ENCODE measurements around the gene SYT9. TPM values are rescaled to one million over a fixed set of nuclear protein-coding genes. Genes with fewer than 3 reads are reported as not detected.

SYT9 gene
- total and polyA plus RNA-seq, 2 donors (not counting 3 experiments of a cell fraction or from before 2014, with no cell fraction given) = 0.23 TPM; not detected in 1

- Histone ChIP-seq H3K4me3 (replicated peaks in 1 of 3; ENCODE audit: insufficient read depth in 1 of 3, low read depth in 1 of 3, low read length in 3 of 3) (no peak overlapping the region), H3K36me3 (ENCODE audit: control insufficient read depth in 2 of 2, extremely low read depth in 1 of 2, insufficient read depth in 2 of 2, low read length in 2 of 2) (no peaks in the 10 kb centered on the region), H3K9me3 (replicated peaks; ENCODE audit: control insufficient read depth, insufficient read depth, low read length) (no peaks in the 10 kb centered on the region), H3K27ac (ENCODE audit: insufficient read depth, low read depth, low read length) (no peak overlapping the region), H3K79me2 (ENCODE audit: control insufficient read depth, insufficient read depth, low read length) (no peaks in the 10 kb centered on the region), H3K4me1 (ENCODE audit: control insufficient read depth, extremely low read depth, insufficient read depth, low read length) (peaks cover 7% of the 10 kb centered on the region), H4K20me1 (replicated peaks; ENCODE audit: control insufficient read depth, extremely low read depth, insufficient read depth, low read length) (no peaks in the 10 kb centered on the region), H3K9ac (replicated peaks; ENCODE audit: extremely low read depth, insufficient read depth, low read length) (no peak overlapping the region), H3K9me1 (replicated peaks; ENCODE audit: control insufficient read depth, extremely low read depth, insufficient read depth, low read length) (peaks cover 2% of the 10 kb centered on the region), H2AFZ (ENCODE audit: low read depth, low read length) (no peak overlapping the region), H3K27me3 (ENCODE audit: control insufficient read depth in 2 of 2, insufficient read depth in 2 of 2, low read length in 2 of 2) (no peaks in the 10 kb centered on the region), H3K4me2 (ENCODE audit: insufficient read depth, low read length) (no peak overlapping the region)
- BruUV-seq (replicated peaks) = no TSS peak
- intact Hi-C loops (cut with micrococcal nuclease) = no loop called here
- dilution Hi-C loops (cut with MboI; ENCODE audit: extremely low pct_ligation_motif_present, low sequenced_read_pairs) = no loop called here
- CTCF ChIA-PET = interaction anchor here (1.4 kb wide), 1 partner anchor 28 kb away, joined by 4 read pairs; no protein-coding TSS in a partner anchor
- DNase-seq (ENCODE audit: low read depth, low spot score) = no peak
- TF ChIP-seq EZH2 (IDR thresholded peaks at IDR 0.05; ENCODE audit: borderline replicate concordance, low read depth, low read length, severe bottlenecking) (no peak), MAX (IDR thresholded peaks at IDR 0.05; ENCODE audit: insufficient read depth, insufficient read length) (no peak), FOS (IDR thresholded peaks at IDR 0.05; ENCODE audit: borderline replicate concordance, insufficient read depth, low read length) (no peak), JUN (IDR thresholded peaks at IDR 0.05; ENCODE audit: borderline replicate concordance, insufficient read depth, insufficient read length, low read depth) (no peak), CTCF (IDR thresholded peaks at IDR 0.05; ENCODE audit: extremely low read depth in 1 of 2, insufficient read depth in 1 of 2, low read depth in 1 of 2, low read length in 2 of 2) (no peak), MYC (IDR thresholded peaks at IDR 0.05; ENCODE audit: low read depth, low read length) (no peak), GATA2 (IDR thresholded peaks at IDR 0.05; ENCODE audit: insufficient read depth, insufficient read length, low read depth, low read length) (no peak), POLR2A (IDR thresholded peaks at IDR 0.05; ENCODE audit: low read depth, low read length) (no peak), POLR2AphosphoS5 (IDR thresholded peaks at IDR 0.05; ENCODE audit: insufficient read depth, low read depth, low read length) (no peak)
- POLR2A ChIA-PET = no interaction called here
- FAIRE-seq = no peak
Observed at GRCh38 chr11:7413961-7414915, 162.5 kb downstream of the SYT9 start.

Measured in endothelial cell of umbilical vein (primary cell).